Activated naive CD4-positive, alpha-beta T cell treated with Interleukin-2 at 50 U/mL for 16 hours (primary cell): ENCODE data around the gene TEX11.

Source experiments
- DNase-seq: peaks from one replicate; pipeline ENCODE4 v3.0.0-alpha.2; 2020

TEX11 gene

GRCh38 chrX:70485466-70485865 lies 423.0 kb downstream of the TEX11 start:
- DNase-seq = no peak

DNA sequence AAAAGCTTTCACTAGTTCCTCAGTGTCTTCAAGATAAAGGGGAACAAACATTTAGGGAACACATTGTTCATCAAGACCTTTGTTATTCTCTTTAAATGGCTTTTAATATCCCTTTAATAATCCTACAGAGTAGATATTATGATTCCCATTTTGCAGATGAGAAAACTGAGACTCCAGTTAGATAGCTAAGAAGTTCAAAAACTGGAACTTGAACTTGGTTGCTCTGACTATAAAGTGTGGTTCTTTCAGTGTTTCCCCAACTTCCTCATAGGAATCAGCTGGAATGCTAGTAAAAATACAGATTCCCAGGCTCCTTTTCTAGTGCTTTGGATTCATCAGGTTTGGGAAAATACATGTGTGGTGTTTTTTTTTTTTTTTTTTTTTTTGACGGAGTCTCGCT lies 426.2 kb downstream of the TEX11 start:
- DNase-seq = no peak

DNA sequence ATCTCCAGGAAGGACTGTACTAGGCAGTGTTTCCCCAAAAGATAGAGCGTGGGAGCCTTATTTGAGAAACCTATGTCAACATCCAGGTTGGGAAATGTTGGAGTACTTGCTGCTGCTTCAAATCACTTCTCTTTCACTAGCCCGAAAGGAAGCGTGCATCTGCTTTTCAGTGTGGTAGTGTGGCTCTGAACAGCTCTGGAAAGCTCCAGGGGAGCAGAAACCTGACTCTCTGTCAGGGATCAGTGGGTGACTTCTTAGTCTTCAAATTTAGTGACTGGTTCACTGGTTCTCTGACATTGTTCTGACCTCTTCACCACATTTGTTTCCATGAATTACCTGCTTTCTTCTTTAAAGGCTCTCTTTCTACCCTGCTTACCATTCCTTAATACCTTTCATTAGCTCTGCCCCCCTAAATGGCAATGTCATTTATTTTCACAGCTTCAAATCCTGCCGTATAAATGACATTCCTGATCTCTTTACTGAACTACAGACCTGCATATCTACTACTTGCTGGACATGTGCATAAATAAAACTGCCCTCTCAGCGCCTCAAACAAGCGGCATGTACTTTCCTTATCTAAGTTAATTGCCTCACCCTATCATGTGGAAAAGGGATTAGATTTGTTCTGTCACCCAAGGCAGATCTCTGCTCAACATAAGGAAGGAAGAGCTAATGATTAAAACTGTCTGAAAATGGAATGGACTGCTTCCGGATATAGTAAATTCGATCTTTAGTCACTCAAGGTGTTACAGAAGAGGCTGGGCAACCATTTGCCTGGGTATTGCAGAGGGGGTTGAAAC lies 426.8 kb downstream of the TEX11 start:
- no peak for DNase-seq

GRCh38 chrX:70480660-70481018 lies 427.9 kb downstream of the TEX11 start:
- DNase-seq = no peak

DNA sequence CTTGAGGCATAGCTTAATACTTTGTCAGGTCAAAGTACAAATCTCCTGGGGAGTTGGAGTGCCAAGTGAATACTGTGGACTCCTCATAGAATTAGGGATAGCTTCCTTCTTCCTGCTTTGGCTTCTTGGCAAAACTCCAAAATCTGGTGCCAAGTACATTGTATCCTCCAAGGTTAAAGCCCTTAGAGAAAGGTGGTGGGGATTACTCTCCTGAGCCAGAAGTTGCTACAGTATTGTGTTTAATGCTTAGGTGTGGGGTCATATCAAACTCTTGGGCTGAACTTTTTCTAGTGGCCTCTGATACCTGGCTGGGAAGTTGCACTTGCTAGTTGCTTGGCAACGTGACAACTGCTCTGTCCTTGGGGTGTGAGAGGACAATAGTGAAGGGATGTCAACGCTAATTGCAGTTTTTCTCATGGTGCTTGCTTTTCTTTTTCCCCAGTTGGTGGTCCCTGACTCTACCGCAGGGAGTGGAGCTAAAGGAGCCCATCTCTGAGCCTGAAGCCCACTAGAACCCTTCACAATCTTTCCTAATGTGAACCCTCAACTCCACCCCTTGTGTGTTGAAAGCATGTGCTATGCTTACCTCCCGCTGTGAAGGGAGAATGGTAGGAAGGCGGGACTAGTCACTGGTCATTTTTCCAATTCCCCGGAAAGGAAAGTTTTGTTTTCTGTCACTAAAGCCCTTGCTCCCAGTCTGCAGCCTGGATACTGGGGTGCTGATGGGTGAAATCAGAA lies 428.4 kb downstream of the TEX11 start:
- DNase-seq = no peak

DNA sequence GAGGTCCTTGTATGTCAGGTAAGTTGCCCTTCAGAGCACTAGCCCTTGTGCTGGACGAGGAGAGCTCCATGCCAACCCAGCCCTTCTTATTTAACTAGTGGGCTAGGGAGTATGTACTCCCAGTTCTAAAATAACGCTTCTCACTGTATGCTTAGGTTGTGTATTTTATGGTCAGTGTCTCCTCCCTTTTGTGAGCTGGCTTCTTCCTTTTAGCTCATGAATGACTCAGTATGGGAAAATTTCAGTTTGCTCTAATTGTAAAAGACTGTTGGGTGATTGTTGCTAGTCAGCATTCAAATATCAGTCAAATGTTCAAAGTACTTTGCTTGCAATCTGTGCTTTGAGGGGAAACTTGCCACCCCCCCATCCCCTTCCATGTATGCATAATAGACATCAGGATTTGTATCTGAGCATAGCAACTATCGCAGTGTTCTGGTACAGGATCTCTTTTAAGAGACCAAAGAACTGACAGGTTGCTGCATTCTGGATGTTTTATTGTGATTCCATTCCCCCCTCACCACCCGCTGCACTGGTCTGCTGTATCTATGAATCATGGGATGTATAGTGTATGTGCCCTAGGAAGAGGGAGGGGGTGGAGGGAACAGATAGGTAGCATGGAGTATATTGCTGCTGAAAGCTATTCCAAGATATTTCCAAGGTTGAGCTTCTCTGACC lies 429.1 kb downstream of the TEX11 start:
- no peak for DNase-seq
